GM23248 (cell line): ENCODE measurements around the gene METTL22. TPM values are rescaled to one million over a fixed set of nuclear protein-coding genes. Genes with fewer than 3 reads are reported as not detected.

Experiments
- DNase-seq: peaks from one replicate; pipeline ENCODE4 v3.0.0-alpha.2; 2015
- H2AFZ ChIP-seq: fragments of 200-600 bp; sonication (generic); 2 replicates; pipeline ENCODE4 v1.6.1; 2016; ENCODE audit warnings: antibody characterized with exemption
- H3F3A ChIP-seq: fragments of 200-600 bp; sonication (generic); 2 replicates; pipeline ENCODE4 v1.6.1; 2016; ENCODE audit warnings: mild to moderate bottlenecking, antibody characterized with exemption, mixed run types; ENCODE audit not compliant: insufficient read depth
- H3K27ac ChIP-seq: fragments of 200-600 bp; sonication (generic); 2 replicates; pipeline ENCODE4 v1.5.1; 2016; ENCODE audit warnings: mild to moderate bottlenecking
- H3K27me3 ChIP-seq: fragments of 200-600 bp; sonication (generic); replicated peaks from 2 replicates; pipeline ENCODE4 v1.6.1; 2016; ENCODE audit warnings: mild to moderate bottlenecking; ENCODE audit not compliant: insufficient read depth
- H3K36me3 ChIP-seq: fragments of 200-600 bp; sonication (generic); 2 replicates; pipeline ENCODE4 v1.6.1; 2016; ENCODE audit warnings: low read depth, mild to moderate bottlenecking
- H3K4me1 ChIP-seq: fragments of 200-600 bp; sonication (generic); 2 replicates; pipeline ENCODE4 v1.6.1; 2016; ENCODE audit warnings: mild to moderate bottlenecking; ENCODE audit not compliant: insufficient read depth
- H3K4me2 ChIP-seq: fragments of 200-600 bp; sonication (generic); one replicate; pipeline ENCODE4 v1.6.1; 2016; ENCODE audit warnings: mild to moderate bottlenecking; ENCODE audit not compliant: unreplicated experiment
- H3K4me3 ChIP-seq: fragments of 200-600 bp; sonication (generic); 2 replicates; pipeline ENCODE4 v1.5.1; 2016; ENCODE audit warnings: mild to moderate bottlenecking
- H3K79me2 ChIP-seq: fragments of 200-600 bp; sonication (generic); 2 replicates; pipeline ENCODE4 v1.6.1; 2016; ENCODE audit warnings: mild to moderate bottlenecking; ENCODE audit not compliant: insufficient read depth
- H3K9ac ChIP-seq: fragments of 200-600 bp; sonication (generic); 2 replicates; pipeline ENCODE4 v1.6.1; 2016; ENCODE audit warnings: mild to moderate bottlenecking
- H3K9me2 ChIP-seq: fragments of 200-600 bp; sonication (generic); 2 replicates; pipeline ENCODE4 v1.6.1; 2016; ENCODE audit warnings: mixed run types, mild to moderate bottlenecking, moderate library complexity; ENCODE audit not compliant: insufficient read depth
- H3K9me3 ChIP-seq: fragments of 200-600 bp; sonication (generic); one replicate; pipeline ENCODE4 v1.6.1; 2017; ENCODE audit warnings: low read depth
- H4K20me1 ChIP-seq: fragments of 200-600 bp; sonication (generic); 2 replicates; pipeline ENCODE4 v1.6.0; 2016; ENCODE audit not compliant: insufficient read depth
- EZH2 ChIP-seq: fragments of 200-600 bp; sonication (generic); IDR thresholded peaks from 2 replicates; pipeline ENCODE4 v1.6.1; 2018; ENCODE audit warnings: antibody characterized with exemption, mild to moderate bottlenecking; ENCODE audit not compliant: insufficient read depth, poor library complexity, severe bottlenecking
- EZH2phosphoT487 ChIP-seq: fragments of 200-600 bp; sonication (generic); IDR thresholded peaks from 2 replicates; pipeline ENCODE4 v1.6.1; 2018; ENCODE audit warnings: antibody characterized with exemption, moderate library complexity, mild to moderate bottlenecking, low read depth; ENCODE audit not compliant: insufficient read depth
- WGBS, 2 experiments: methylation state at CpG; one replicate each; pipeline ENCODE4 v1.1.6; 2015 to 2017; ENCODE audit warnings: low lambda C conversion rate in 2 of 2, low coverage in 1 of 2; ENCODE audit errors: missing lambda C conversion rate in 2 of 2; 5-methylcytosine and 5-hydroxymethylcytosine counted together
- in situ Hi-C: fragments of 300-500 bp; cut with MboI; formaldehyde crosslinking; loops from 2 replicates; pipeline ENCODE4 v1.15.0; 2020
- polyA plus RNA-seq: library from polyadenylated mRNA; unstranded; fragments of >200 nt; fragmentation: Nextera tagmentation; extraction: Ambion mirVana; gene quantifications from 2 replicates; pipeline ENCODE4 v1.2.1, GENCODE V29; 2016
- total RNA-seq: library from RNA; depleted of rRNA; stranded (reverse); fragments of >200 nt; shearing (Covaris generic); gene quantifications from 2 replicates; pipeline ENCODE4 v1.2.3, GENCODE V29; 2014

The METTL22 gene
- total and polyA plus RNA-seq, 2 experiments from 2014 or later, result 36.9 to 46.1 TPM

- H3F3A ChIP-seq, result no peaks in the 10 kb centered on the region
- no peak for TF ChIP-seq EZH2phosphoT487
- TF ChIP-seq EZH2, result no peak
- DNase-seq, result no peak
- in situ Hi-C loops, result no loop called here
- no peak overlapping the region for H3K4me2 ChIP-seq
- peaks cover 42% of the 10 kb centered on the region; the same call in 1 of the 2 replicates for H3K36me3 ChIP-seq
- H3K9me2 ChIP-seq, result no peaks in the 10 kb centered on the region
- no peaks in the 10 kb centered on the region for H3K4me1 ChIP-seq
- no peak overlapping the region for H3K27ac ChIP-seq
- no peak overlapping the region for H3K9ac ChIP-seq
- H3K27me3 ChIP-seq, result no peaks in the 10 kb centered on the region
- H3K9me3 ChIP-seq, result no peaks in the 10 kb centered on the region
- WGBS, 2 experiments, result 71 to 74% methylated on average over 14 to 15 of the region's 15 CpGs
- no peak overlapping the region for H2AFZ ChIP-seq
- H4K20me1 ChIP-seq, result no peaks in the 10 kb centered on the region
- peaks cover 16% of the 10 kb centered on the region; the same call in 1 of the 2 replicates for H3K79me2 ChIP-seq
- H3K4me3 ChIP-seq, result no peak overlapping the region
Measured at GRCh38 chr16:8631818-8632465, 10.4 kb downstream of the METTL22 start.

DNA sequence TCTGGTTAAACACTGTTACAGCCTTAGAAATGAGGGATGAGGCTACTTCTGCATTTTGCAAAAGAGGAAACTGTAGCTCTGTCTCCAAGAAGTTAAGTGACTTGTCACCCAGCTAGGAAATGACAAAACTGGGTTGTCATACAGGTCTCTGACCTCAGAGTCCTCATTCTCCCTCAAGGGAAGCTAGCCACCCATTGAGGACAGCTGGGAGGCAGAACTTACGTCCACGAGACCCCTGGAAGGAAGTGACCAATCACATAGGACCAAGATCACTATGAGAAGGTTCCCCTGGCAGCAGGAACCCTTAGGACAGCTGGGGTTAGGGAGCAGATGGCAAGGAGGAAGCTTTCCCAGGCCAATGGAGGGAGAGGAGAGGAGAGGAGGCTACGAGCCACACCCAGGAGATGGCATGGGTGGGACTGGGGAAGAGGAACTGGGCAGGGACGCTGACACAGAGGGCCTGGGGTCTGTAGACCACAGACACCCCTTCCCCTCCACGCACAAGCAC, 11.2 kb downstream of the METTL22 start:
- Histone ChIP-seq H3K4me3 (no peak overlapping the region), H3K27ac (no peak overlapping the region), H3K79me2 (peaks cover 14% of the 10 kb centered on the region; the same call in 1 of the 2 replicates), H3K9me2 (no peaks in the 10 kb centered on the region), H4K20me1 (no peaks in the 10 kb centered on the region), H3K36me3 (peaks cover 42% of the 10 kb centered on the region; the same call in 1 of the 2 replicates), H3K27me3 (no peaks in the 10 kb centered on the region), H2AFZ (no peak overlapping the region), H3K4me2 (no peak overlapping the region), H3K4me1 (no peaks in the 10 kb centered on the region), H3F3A (no peaks in the 10 kb centered on the region), H3K9me3 (no peaks in the 10 kb centered on the region), H3K9ac (no peak overlapping the region)
- WGBS, 2 experiments, result 86 to 89% methylated on average over 5 of the region's 5 CpGs
- DNase-seq, result no peak
- no peak for TF ChIP-seq EZH2
- no peak for TF ChIP-seq EZH2phosphoT487
- in situ Hi-C loops, result no loop called here

GRCh38 chr16:8634991-8635736, 13.7 kb downstream of the METTL22 start:
- no peak overlapping the region for H3K27ac ChIP-seq
- no peaks in the 10 kb centered on the region for H4K20me1 ChIP-seq
- no peak overlapping the region for H3K9ac ChIP-seq
- in situ Hi-C loops, result no loop called here
- no peaks in the 10 kb centered on the region for H3K27me3 ChIP-seq
- peaks cover 8% of the 10 kb centered on the region; the same call in 1 of the 2 replicates for H3K79me2 ChIP-seq
- H3K9me3 ChIP-seq, result no peaks in the 10 kb centered on the region
- no peak overlapping the region for H3K4me2 ChIP-seq
- DNase-seq, result peak; percentile 58
- no peak overlapping the region for H2AFZ ChIP-seq
- no peak overlapping the region for H3K4me3 ChIP-seq
- H3K4me1 ChIP-seq, result no peaks in the 10 kb centered on the region
- TF ChIP-seq EZH2phosphoT487 (no peak), EZH2 (no peak)
- peaks cover 42% of the 10 kb centered on the region; the same call in 1 of the 2 replicates for H3K36me3 ChIP-seq
- H3K9me2 ChIP-seq, result no peaks in the 10 kb centered on the region
- WGBS, 2 experiments, result 87 to 88% methylated on average over 18 of the region's 18 CpGs
- H3F3A ChIP-seq, result no peaks in the 10 kb centered on the region

DNA sequence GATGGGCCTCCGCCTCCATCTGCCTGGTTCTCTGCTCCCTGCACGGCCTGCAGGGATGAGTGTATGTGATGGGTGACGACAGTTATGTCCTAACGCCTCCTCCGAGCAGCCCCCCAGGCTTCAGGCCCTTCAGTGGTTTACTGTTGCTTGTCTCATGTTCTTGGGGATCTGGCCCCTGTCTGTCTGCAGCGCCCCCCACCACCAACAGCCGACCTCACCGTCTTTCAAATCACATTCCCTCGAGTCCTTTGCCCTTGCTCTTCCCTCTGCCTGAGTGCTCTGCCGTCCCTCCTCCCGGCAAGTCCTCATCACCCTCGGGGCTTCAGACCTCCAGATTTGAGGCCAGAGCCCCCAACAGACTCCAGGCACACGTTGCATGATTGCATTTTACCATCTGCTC, 18.2 kb downstream of the METTL22 start:
- no peaks in the 10 kb centered on the region for H3F3A ChIP-seq
- no peaks in the 10 kb centered on the region for H3K9me2 ChIP-seq
- TF ChIP-seq EZH2, result no peak
- no peaks in the 10 kb centered on the region for H3K27me3 ChIP-seq
- no peaks in the 10 kb centered on the region for H3K9me3 ChIP-seq
- H3K9ac ChIP-seq, result no peak overlapping the region
- WGBS, 2 experiments, result 64 to 77% methylated on average over 9 to 11 of the region's 13 CpGs
- H3K4me1 ChIP-seq, result no peaks in the 10 kb centered on the region
- H3K4me3 ChIP-seq, result no peak overlapping the region
- no peak overlapping the region for H2AFZ ChIP-seq
- H3K79me2 ChIP-seq, result no peaks in the 10 kb centered on the region
- no peak overlapping the region for H3K27ac ChIP-seq
- DNase-seq, result no peak
- in situ Hi-C loops, result no loop called here
- H3K4me2 ChIP-seq, result no peak overlapping the region
- H4K20me1 ChIP-seq, result no peaks in the 10 kb centered on the region
- peaks cover 54% of the 10 kb centered on the region; the same call in 1 of the 2 replicates for H3K36me3 ChIP-seq
